Measurements from ENCODE around the gene RAB3IP.

RAB3IP gene

GRCh38 chr12:69720750-69721149 lies 17.9 kb upstream of the RAB3IP start:
- no peaks in the 10 kb centered on the region for H3K36me3 ChIP-seq (replicated peaks; ENCODE audit: low read depth, low read length)
- no peak overlapping the region for H2AFZ ChIP-seq (ENCODE audit: low read depth, low read length)
- H3K4me1 ChIP-seq (ENCODE audit: low read length): peaks cover 6% of the 10 kb centered on the region
- H3K27ac ChIP-seq (ENCODE audit: low read length): no peak overlapping the region
- no peak for TF ChIP-seq EZH2phosphoT487 (IDR thresholded peaks at IDR 0.05; ENCODE audit: low read depth)
- TF ChIP-seq, protein P1, sequence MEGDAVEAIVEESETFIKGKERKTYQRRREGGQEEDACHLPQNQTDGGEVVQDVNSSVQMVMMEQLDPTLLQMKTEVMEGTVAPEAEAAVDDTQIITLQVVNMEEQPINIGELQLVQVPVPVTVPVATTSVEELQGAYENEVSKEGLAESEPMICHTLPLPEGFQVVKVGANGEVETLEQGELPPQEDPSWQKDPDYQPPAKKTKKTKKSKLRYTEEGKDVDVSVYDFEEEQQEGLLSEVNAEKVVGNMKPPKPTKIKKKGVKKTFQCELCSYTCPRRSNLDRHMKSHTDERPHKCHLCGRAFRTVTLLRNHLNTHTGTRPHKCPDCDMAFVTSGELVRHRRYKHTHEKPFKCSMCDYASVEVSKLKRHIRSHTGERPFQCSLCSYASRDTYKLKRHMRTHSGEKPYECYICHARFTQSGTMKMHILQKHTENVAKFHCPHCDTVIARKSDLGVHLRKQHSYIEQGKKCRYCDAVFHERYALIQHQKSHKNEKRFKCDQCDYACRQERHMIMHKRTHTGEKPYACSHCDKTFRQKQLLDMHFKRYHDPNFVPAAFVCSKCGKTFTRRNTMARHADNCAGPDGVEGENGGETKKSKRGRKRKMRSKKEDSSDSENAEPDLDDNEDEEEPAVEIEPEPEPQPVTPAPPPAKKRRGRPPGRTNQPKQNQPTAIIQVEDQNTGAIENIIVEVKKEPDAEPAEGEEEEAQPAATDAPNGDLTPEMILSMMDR (IDR thresholded peaks at IDR 0.05; ENCODE audit: low read depth, low read length): no peak
- no peaks in the 10 kb centered on the region for H4K20me1 ChIP-seq (ENCODE audit: insufficient read depth, low read length)
- H3K4me2 ChIP-seq (ENCODE audit: low read length): no peak overlapping the region
- no peaks in the 10 kb centered on the region for H3K27me3 ChIP-seq (ENCODE audit: low read depth, low read length)
- H3K79me2 ChIP-seq (ENCODE audit: low read length): no peaks in the 10 kb centered on the region
- no peak overlapping the region for H3K9ac ChIP-seq (ENCODE audit: low read length)
- no peaks in the 10 kb centered on the region; the same call in 1 of the 2 replicates for H3K9me3 ChIP-seq (ENCODE audit: insufficient read depth, low read length)
- no peak overlapping the region for H3K4me3 ChIP-seq (ENCODE audit: low read length)

DNA sequence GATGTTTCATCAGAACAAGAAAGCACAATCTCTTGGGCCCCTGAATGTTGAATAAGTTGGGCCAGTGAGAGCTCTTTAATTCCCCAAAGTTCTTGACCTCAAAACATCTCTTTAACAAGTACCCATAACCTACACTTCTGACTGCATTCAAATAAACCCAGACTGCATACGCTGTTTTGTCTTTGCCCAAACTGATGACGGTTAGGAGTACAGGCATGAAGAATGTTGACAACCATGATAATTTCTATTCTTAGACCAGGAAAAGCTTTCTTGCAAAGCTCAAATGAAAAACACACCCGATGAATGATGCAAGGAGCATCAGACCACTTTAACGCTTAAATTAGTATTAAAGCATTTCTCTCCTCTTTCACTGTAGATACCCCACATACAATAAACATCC lies 11.7 kb upstream of the RAB3IP start:
- Histone ChIP-seq H3K36me3 (replicated peaks; ENCODE audit: low read depth, low read length) (no peaks in the 10 kb centered on the region), H4K20me1 (ENCODE audit: insufficient read depth, low read length) (no peaks in the 10 kb centered on the region), H3K4me2 (ENCODE audit: low read length) (no peak overlapping the region), H3K9me3 (ENCODE audit: insufficient read depth, low read length) (no peaks in the 10 kb centered on the region; the same call in 1 of the 2 replicates), H3K27ac (ENCODE audit: low read length) (no peak overlapping the region), H2AFZ (ENCODE audit: low read depth, low read length) (no peak overlapping the region), H3K27me3 (ENCODE audit: low read depth, low read length) (no peaks in the 10 kb centered on the region), H3K4me3 (ENCODE audit: low read length) (no peak overlapping the region), H3K4me1 (ENCODE audit: low read length) (no peaks in the 10 kb centered on the region), H3K79me2 (ENCODE audit: low read length) (no peaks in the 10 kb centered on the region), H3K9ac (ENCODE audit: low read length) (no peak overlapping the region)
- no peak for TF ChIP-seq EZH2phosphoT487 (IDR thresholded peaks at IDR 0.05; ENCODE audit: low read depth)
- TF ChIP-seq, protein P1 (IDR thresholded peaks at IDR 0.05; ENCODE audit: low read depth, low read length): no peak

GRCh38 chr12:69732088-69732487 lies 6.6 kb upstream of the RAB3IP start:
- TF ChIP-seq, protein P1 (IDR thresholded peaks at IDR 0.05; ENCODE audit: low read depth, low read length): no peak
- no peak for TF ChIP-seq EZH2phosphoT487 (IDR thresholded peaks at IDR 0.05; ENCODE audit: low read depth)
- no peak overlapping the region for H2AFZ ChIP-seq (ENCODE audit: low read depth, low read length)

DNA sequence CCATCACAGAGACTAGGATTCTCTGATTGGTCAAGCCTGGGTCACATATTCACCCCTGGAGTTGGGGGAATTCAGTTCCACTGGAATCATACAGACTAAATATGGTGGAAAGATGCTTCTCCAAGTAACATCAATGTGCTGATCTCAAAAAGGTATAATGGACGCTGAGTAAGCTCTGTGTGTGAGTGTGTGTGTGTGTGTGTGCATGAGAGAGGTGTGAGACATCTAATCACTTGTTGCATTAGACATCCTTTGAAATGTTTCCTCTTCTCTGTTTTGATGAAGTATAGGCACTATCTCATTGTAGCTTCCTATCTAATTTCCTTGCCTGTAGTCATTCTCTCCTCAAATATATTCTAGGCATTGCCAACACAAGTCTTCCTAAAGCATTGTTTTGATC lies 5.0 kb upstream of the RAB3IP start:
- no peak overlapping the region for H2AFZ ChIP-seq (ENCODE audit: low read depth, low read length)
- H3K4me2 ChIP-seq (ENCODE audit: low read length): no peak overlapping the region
- H4K20me1 ChIP-seq (ENCODE audit: insufficient read depth, low read length): no peaks in the 10 kb centered on the region
- TF ChIP-seq EZH2phosphoT487 (IDR thresholded peaks at IDR 0.05; ENCODE audit: low read depth): no peak
- TF ChIP-seq, protein P1 (IDR thresholded peaks at IDR 0.05; ENCODE audit: low read depth, low read length): no peak
- no peaks in the 10 kb centered on the region for H3K9me3 ChIP-seq (ENCODE audit: insufficient read depth, low read length)
- H3K27me3 ChIP-seq (ENCODE audit: low read depth, low read length): no peaks in the 10 kb centered on the region
- H3K36me3 ChIP-seq (replicated peaks; ENCODE audit: low read depth, low read length): no peaks in the 10 kb centered on the region
- H3K4me3 ChIP-seq (ENCODE audit: low read length): no peak overlapping the region
- no peaks in the 10 kb centered on the region for H3K79me2 ChIP-seq (ENCODE audit: low read length)
- no peak overlapping the region for H3K9ac ChIP-seq (ENCODE audit: low read length)
- H3K27ac ChIP-seq (ENCODE audit: low read length): no peak overlapping the region
- H3K4me1 ChIP-seq (ENCODE audit: low read length): peaks cover 5% of the 10 kb centered on the region

More at GRCh38 chr12:69732088-69732487, 6.6 kb upstream of the RAB3IP start:
- no peaks in the 10 kb centered on the region for H3K9me3 ChIP-seq (ENCODE audit: insufficient read depth, low read length)
- H3K27me3 ChIP-seq (ENCODE audit: low read depth, low read length): no peaks in the 10 kb centered on the region
- H3K9ac ChIP-seq (ENCODE audit: low read length): no peak overlapping the region
- no peaks in the 10 kb centered on the region for H3K4me1 ChIP-seq (ENCODE audit: low read length)
- no peak overlapping the region for H3K4me3 ChIP-seq (ENCODE audit: low read length)
- no peak overlapping the region for H3K27ac ChIP-seq (ENCODE audit: low read length)
- no peak overlapping the region for H3K4me2 ChIP-seq (ENCODE audit: low read length)
- H3K36me3 ChIP-seq (replicated peaks; ENCODE audit: low read depth, low read length): no peaks in the 10 kb centered on the region
- no peaks in the 10 kb centered on the region for H3K79me2 ChIP-seq (ENCODE audit: low read length)
- H4K20me1 ChIP-seq (ENCODE audit: insufficient read depth, low read length): no peaks in the 10 kb centered on the region

Measured in OCI-LY3 (cell line).